Activated CD4-positive, CD25-positive, alpha-beta regulatory T cell (primary cell): ENCODE data around the gene MEGF6.

Source experiments
- DNase-seq, 4 experiments: peaks; one replicate each; lab custom pipeline; 2025; lab: John Stamatoyannopoulos, UW

Gene MEGF6

GRCh38 chr1:3536420-3537195 is 74.7 kb downstream of the MEGF6 start:
- no peak for DNase-seq

GRCh38 chr1:3535732-3536131 is 75.6 kb downstream of the MEGF6 start:
- DNase-seq: no peak

GRCh38 chr1:3534803-3535637 is 76.3 kb downstream of the MEGF6 start:
- no peak for DNase-seq

- DNase-seq: no peak
Observed at GRCh38 chr1:3533067-3534048, 78.0 kb downstream of the MEGF6 start.

GRCh38 chr1:3531928-3532327 is 79.4 kb downstream of the MEGF6 start:
- DNase-seq: no peak

- peak; percentile 62 to 84 (median 72) for DNase-seq
Observed at GRCh38 chr1:3530926-3531818, 80.1 kb downstream of the MEGF6 start.

GRCh38 chr1:3530086-3530925 is 81.0 kb downstream of the MEGF6 start:
- DNase-seq: no peak

- DNase-seq: no peak
Observed at GRCh38 chr1:3529099-3529729, 82.1 kb downstream of the MEGF6 start.

- DNase-seq: no peak
Observed at GRCh38 chr1:3527774-3528173, 83.5 kb downstream of the MEGF6 start.

GRCh38 chr1:3525551-3526482 is 85.5 kb downstream of the MEGF6 start:
- no peak for DNase-seq

- no peak for DNase-seq
Observed at GRCh38 chr1:3524556-3525203, 86.6 kb downstream of the MEGF6 start.

- DNase-seq: no peak
Observed at GRCh38 chr1:3523980-3524379, 87.3 kb downstream of the MEGF6 start.

GRCh38 chr1:3522564-3523265 is 88.6 kb downstream of the MEGF6 start:
- DNase-seq: no peak

GRCh38 chr1:3522112-3522511 is 89.2 kb downstream of the MEGF6 start:
- no peak for DNase-seq

- DNase-seq: no peak
Observed at GRCh38 chr1:3521426-3521825, 89.9 kb downstream of the MEGF6 start.

GRCh38 chr1:3520419-3521378 is 90.6 kb downstream of the MEGF6 start:
- DNase-seq: no peak
